Caco-2 (cell line): ENCODE results near the gene ITPR3. TPM values are rescaled to one million over a fixed set of nuclear protein-coding genes. Genes with fewer than 3 reads are reported as not detected.

ENCODE experiments used
- BruUV-seq: library from RNA; stranded (reverse); fragments of 400-500 nt; replicated peaks from 2 replicates; lab custom pipeline; 2021; lab: Mats Ljungman, UMichigan
- CTCF ChIA-PET: fragments of 300-600 bp; sonication (Branson Sonifier 250); formaldehyde crosslinking; loops from one replicate; lab custom pipeline; 2022; ENCODE audit warnings: antibody characterized with exemption; lab: Charles Lee
- POLR2A ChIA-PET: fragments of 300-600 bp; sonication (Branson Sonifier 250); formaldehyde crosslinking; loops from one replicate; lab custom pipeline; 2022; ENCODE audit warnings: antibody characterized with exemption; lab: Charles Lee
- DNase-seq, 2 experiments: peaks; one replicate each; pipeline versions ENCODE4 v3.0.0 to v3.0.0-alpha.2; 2020 to 2022
- H3K27me3 ChIP-seq: replicated peaks from 2 replicates; pipeline ENCODE4 v1.6.0; 2011; ENCODE audit warnings: low read length; ENCODE audit not compliant: control insufficient read depth, insufficient read depth
- H3K36me3 ChIP-seq: 2 replicates; pipeline ENCODE4 v1.5.1; 2011; ENCODE audit warnings: low read length; ENCODE audit not compliant: control insufficient read depth, insufficient read depth
- H3K4me1 ChIP-seq: fragments of 250-450 bp; sonication (Bioruptor Pico); 2 replicates; pipeline ENCODE4 v1.5.1; 2020; ENCODE audit warnings: mild to moderate bottlenecking
- H3K4me3 ChIP-seq: 2 replicates; pipeline ENCODE4 v1.5.1; 2011; ENCODE audit warnings: low read depth, mild to moderate bottlenecking, control low read depth, low read length
- H3K9me3 ChIP-seq: fragments of 250-450 bp; sonication (Bioruptor Pico); 2 replicates; pipeline ENCODE4 v1.5.1; 2020; ENCODE audit warnings: mild to moderate bottlenecking, moderate library complexity
- H3K27ac Mint-ChIP-seq: one replicate; pipeline ENCODE4 v1.8.0; 2022; ENCODE audit warnings: mixed read lengths; ENCODE audit not compliant: unreplicated experiment
- H3K27me3 Mint-ChIP-seq: one replicate; pipeline ENCODE4 v1.8.0; 2022; ENCODE audit warnings: mixed read lengths; ENCODE audit not compliant: insufficient read depth, unreplicated experiment
- H3K36me3 Mint-ChIP-seq: one replicate; pipeline ENCODE4 v1.8.0; 2022; ENCODE audit warnings: mild to moderate bottlenecking, mixed read lengths; ENCODE audit not compliant: insufficient read depth, unreplicated experiment
- H3K4me1 Mint-ChIP-seq: one replicate; pipeline ENCODE4 v1.8.0; 2022; ENCODE audit warnings: low read depth, mixed read lengths; ENCODE audit not compliant: unreplicated experiment
- H3K4me3 Mint-ChIP-seq: one replicate; pipeline ENCODE4 v1.8.0; 2022; ENCODE audit warnings: mild to moderate bottlenecking, moderate library complexity, mixed read lengths; ENCODE audit not compliant: unreplicated experiment
- H3K9me3 Mint-ChIP-seq: one replicate; pipeline ENCODE4 v1.8.0; 2022; ENCODE audit warnings: mixed read lengths; ENCODE audit not compliant: unreplicated experiment
- CTCF ChIP-seq, 2 experiments: fragments of 200-600 bp in 1 of 2; IDR thresholded peaks; 1 replicate in 1 of 2; 2 replicates in 1 of 2; pipeline versions ENCODE4 v1.5.1 to v1.8.0; 2011 to 2022; ENCODE audit warnings: antibody characterized with exemption in 1 of 2, control low read depth in 1 of 2, inconsistent platforms in 1 of 2, low read depth in 1 of 2, low read length in 1 of 2, mild to moderate bottlenecking in 1 of 2, moderate library complexity in 1 of 2; ENCODE audit not compliant: insufficient read depth in 1 of 2, severe bottlenecking in 1 of 2, unreplicated experiment in 1 of 2
- intact Hi-C: fragments of 100-400 bp; cut with micrococcal nuclease; formaldehyde crosslinking; loops from one replicate; pipeline ENCODE4 v1.10.0; 2022; ENCODE audit not compliant: unreplicated experiment
- total RNA-seq: library from RNA; stranded (reverse); gene quantifications from 2 replicates; pipeline ENCODE4 v1.2.3, GENCODE V29; 2022

Gene ITPR3
- total RNA-seq, 1 experiment from 2014 or later, result 42.1 TPM

DNA sequence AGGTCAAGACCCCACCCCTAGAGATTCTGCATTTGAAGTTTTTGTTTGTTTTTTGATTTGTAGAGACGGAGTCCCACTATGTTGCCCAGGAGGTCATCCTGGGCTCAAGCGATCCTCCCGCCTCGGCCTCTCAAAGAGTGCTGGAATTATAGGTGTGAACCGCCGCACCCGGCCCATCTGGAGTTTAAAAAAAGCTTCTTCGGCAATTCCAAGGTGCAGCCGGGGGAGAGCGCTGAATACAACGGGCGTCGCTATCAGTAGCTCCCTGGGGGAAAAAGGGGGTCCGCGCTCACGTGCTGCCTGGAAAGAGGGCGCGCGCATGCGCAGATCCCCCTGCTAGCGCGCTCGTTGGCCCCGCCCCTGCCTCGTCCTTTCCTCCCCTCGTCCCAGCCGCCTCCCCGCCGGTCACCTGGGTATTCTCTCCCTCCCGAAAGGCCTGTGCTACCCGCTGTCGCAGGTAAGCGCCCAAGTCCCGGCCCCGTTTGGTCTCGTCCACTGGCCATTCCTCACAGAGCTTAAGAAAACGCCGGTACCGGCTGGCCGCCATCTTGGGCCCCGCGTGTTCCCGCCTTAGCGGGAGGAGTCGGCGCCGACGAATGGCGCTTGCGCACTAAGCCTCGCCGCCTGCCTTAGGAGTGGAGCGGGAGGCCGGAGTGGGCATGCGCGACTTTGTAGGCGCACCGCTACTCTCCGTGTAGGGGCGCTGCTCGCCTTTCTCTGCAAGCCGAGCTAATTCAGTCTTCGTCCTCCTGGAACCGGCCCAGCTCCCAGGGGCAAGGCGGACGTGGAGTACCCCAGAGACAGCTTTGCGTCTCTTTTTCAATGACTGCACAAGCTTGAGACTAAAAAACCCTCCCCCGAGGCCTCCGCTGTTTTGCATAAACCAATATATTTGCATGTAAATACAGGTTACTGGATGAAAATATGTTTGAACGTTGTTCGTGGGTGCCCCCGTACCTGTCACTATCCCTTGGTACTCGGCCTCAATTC, 90.3 kb downstream of the ITPR3 start, which contains the start of gene UQCC2:
Gene UQCC2 (minus strand): TSS at position 561 of the 990 bp plus-strand sequence. CDS start 14 bp downstream, at position 547.
- Mint-ChIP-seq H3K27me3 (no peaks in the 10 kb centered on the region), H3K9me3 (no peaks in the 10 kb centered on the region), H3K27ac (peak within 1 kb of the TSS; percentile 100), H3K36me3 (peaks cover 31% of the 10 kb centered on the region), H3K4me3 (peak within 1 kb of the TSS; percentile 93), H3K4me1 (peaks cover 14% of the 10 kb centered on the region)
- no peaks in the 10 kb centered on the region for H3K9me3 ChIP-seq
- peak; percentile 41 to 83 for TF ChIP-seq CTCF (IDR thresholded peaks at IDR 0.05; ENCODE audit: insufficient read depth in 1 of 2, low read depth in 1 of 2, low read length in 1 of 2, severe bottlenecking in 1 of 2, unreplicated experiment in 1 of 2)
- peak within 1 kb of the TSS; percentile 68 for H3K4me3 ChIP-seq
- ChIA-PET POLR2A (interaction anchor here (0.5 to 1.9 kb wide), 31 partner anchors 11 to 1782 kb away, joined by 3 to 15 read pairs (median 4); partner anchors contain the start of genes BAK1, LEMD2 and ZBTB9), CTCF (interaction anchor here (0.5 to 2.0 kb wide), 41 partner anchors 10 to 594 kb away, joined by 3 to 40 read pairs (median 5); partner anchors contain the start of genes BAK1, ITPR3 and ZBTB9)
- H3K4me1 ChIP-seq, result peaks cover 15% of the 10 kb centered on the region
- TSS peak; percentile 72 for BruUV-seq
- intact Hi-C loops, result loop anchor here (1.0 kb wide), 3 partner anchors 33 to 77 kb away; no protein-coding TSS in a partner anchor
- peak; percentile 95 to 96 for DNase-seq
- H3K36me3 ChIP-seq, result no peaks in the 10 kb centered on the region; the same call in none of the 2 replicates
- H3K27me3 ChIP-seq, result no peaks in the 10 kb centered on the region

GRCh38 chr6:33712914-33713313, 91.8 kb downstream of the ITPR3 start:
- no peaks in the 10 kb centered on the region for H3K27me3 Mint-ChIP-seq

More at GRCh38 chr6:33712914-33713313, 91.8 kb downstream of the ITPR3 start:
- no peak for TF ChIP-seq CTCF (IDR thresholded peaks at IDR 0.05; ENCODE audit: insufficient read depth in 1 of 2, low read depth in 1 of 2, low read length in 1 of 2, severe bottlenecking in 1 of 2, unreplicated experiment in 1 of 2)
- Histone ChIP-seq H3K9me3 (no peaks in the 10 kb centered on the region), H3K27me3 (no peaks in the 10 kb centered on the region), H3K4me3 (no peak overlapping the region), H3K4me1 (peaks cover 23% of the 10 kb centered on the region), H3K36me3 (no peaks in the 10 kb centered on the region; the same call in none of the 2 replicates)
- DNase-seq, result no peak
- Mint-ChIP-seq H3K27ac (no peak overlapping the region), H3K36me3 (peaks cover 31% of the 10 kb centered on the region), H3K4me1 (peaks cover 19% of the 10 kb centered on the region), H3K4me3 (no peak overlapping the region), H3K9me3 (no peaks in the 10 kb centered on the region)
- ChIA-PET POLR2A (no interaction called here), CTCF (no interaction called here)
- intact Hi-C loops, result no loop called here
- no TSS peak for BruUV-seq
